GM18498 (cell line): ENCODE results near the gene TSHR.
"Not testable (repeated sequence)": the region's sequence is repeated elsewhere in the genome, so short reads cannot be mapped to it uniquely, and the experiment has no call there.

Source experiments
- ATAC-seq: cut with Tn5 transposase; IDR thresholded peaks from one replicate; pipeline ENCODE4 v1.9.1; 2021; ENCODE audit warnings: mild to moderate bottlenecking, moderate library complexity; ENCODE audit not compliant: unreplicated experiment

The TSHR gene

GRCh38 chr14:80992580-80992979 lies 37.2 kb downstream of the TSHR start:
- ATAC-seq: no peak

GRCh38 chr14:80996049-80996901 lies 40.9 kb downstream of the TSHR start:
- peak; percentile 92 for ATAC-seq

- ATAC-seq: no peak
Observed at GRCh38 chr14:81001447-81001846, 46.0 kb downstream of the TSHR start.

- no peak for ATAC-seq
Observed at GRCh38 chr14:81004575-81004974, 49.2 kb downstream of the TSHR start.

GRCh38 chr14:81005540-81006228 lies 50.3 kb downstream of the TSHR start:
- ATAC-seq: no peak

GRCh38 chr14:81006266-81006665 lies 50.8 kb downstream of the TSHR start:
- ATAC-seq: no peak

GRCh38 chr14:81007131-81007530 lies 51.7 kb downstream of the TSHR start:
- ATAC-seq: no peak

- ATAC-seq: no peak
Observed at GRCh38 chr14:81009346-81009745, 53.9 kb downstream of the TSHR start.

- no peak for ATAC-seq
Observed at GRCh38 chr14:81018251-81018650, 62.8 kb downstream of the TSHR start.

GRCh38 chr14:81018684-81019083 lies 63.3 kb downstream of the TSHR start:
- no peak for ATAC-seq

GRCh38 chr14:81019113-81019512 lies 63.7 kb downstream of the TSHR start:
- ATAC-seq: not testable (repeated sequence)

GRCh38 chr14:81023095-81023710 lies 67.8 kb downstream of the TSHR start:
- ATAC-seq: no peak

GRCh38 chr14:81028461-81028860 lies 73.0 kb downstream of the TSHR start:
- no peak for ATAC-seq

GRCh38 chr14:81031488-81031887 lies 76.1 kb downstream of the TSHR start:
- no peak for ATAC-seq

GRCh38 chr14:81033698-81034240 lies 78.3 kb downstream of the TSHR start:
- ATAC-seq: no peak

- ATAC-seq: no peak
Observed at GRCh38 chr14:81042438-81042837, 87.0 kb downstream of the TSHR start.

- no peak for ATAC-seq
Observed at GRCh38 chr14:81051547-81051946, 96.1 kb downstream of the TSHR start.

GRCh38 chr14:81054057-81054456 lies 98.6 kb downstream of the TSHR start:
- not testable (repeated sequence) for ATAC-seq

GRCh38 chr14:81055971-81056370 lies 100.5 kb downstream of the TSHR start:
- ATAC-seq: no peak

- no peak for ATAC-seq
Observed at GRCh38 chr14:81062380-81062779, 107.0 kb downstream of the TSHR start.

- ATAC-seq: peak; percentile 91
Observed at GRCh38 chr14:81062816-81063215, 107.4 kb downstream of the TSHR start.
